Heart left ventricle (tissue), 16 donors: ENCODE results near the gene SGPL1. TPM values are rescaled to one million over a fixed set of nuclear protein-coding genes. Genes with fewer than 3 reads are reported as not detected.

Experiments
- ATAC-seq, 4 donors: fragments of 200-7000 bp; cut with Tn5 transposase; one replicate each; pipeline ENCODE4 v1.9.1; 2020 to 2022; ENCODE audit warnings: moderate library complexity in 4 of 4, mild to moderate bottlenecking in 3 of 4, moderate number of reproducible peaks in 1 of 4
- DNase-seq, 5 donors: peaks; one replicate each; pipeline ENCODE4 v3.0.0-alpha.2; 2020
- H3K27ac ChIP-seq, 12 donors: fragments of 200-600 bp; sonication (generic) in 4 of 12; one replicate each; pipeline versions ENCODE4 v1.5.0 to v1.8.0; 2016 to 2022; ENCODE audit warnings: mild to moderate bottlenecking in 2 of 12
- H3K27me3 ChIP-seq, 9 donors: fragments of 200-600 bp; sonication (generic) in 2 of 9; one replicate each; pipeline versions ENCODE4 v1.5.1 to v1.8.0; 2016 to 2022; ENCODE audit warnings: mild to moderate bottlenecking in 3 of 9
- H3K36me3 ChIP-seq, 9 donors: fragments of 200-600 bp; sonication (generic) in 2 of 9; one replicate each; pipeline versions ENCODE4 v1.5.0 to v1.8.0; 2018 to 2022; ENCODE audit warnings: mild to moderate bottlenecking in 2 of 9
- H3K4me1 ChIP-seq, 12 donors: fragments of 200-600 bp; sonication (generic) in 4 of 12; one replicate each; pipeline versions ENCODE4 v1.5.0 to v1.8.0; 2016 to 2022; ENCODE audit warnings: mild to moderate bottlenecking in 3 of 12
- H3K4me3 ChIP-seq, 12 donors: fragments of 200-600 bp; sonication (generic) in 4 of 12; one replicate each; pipeline versions ENCODE4 v1.5.0 to v1.8.0; 2017 to 2022; ENCODE audit warnings: mild to moderate bottlenecking in 9 of 12, moderate library complexity in 4 of 12
- H3K9me3 ChIP-seq, 12 donors: fragments of 200-600 bp; sonication (generic) in 4 of 12; one replicate each; pipeline versions ENCODE4 v1.5.0 to v1.8.0; 2016 to 2022; ENCODE audit warnings: mild to moderate bottlenecking in 1 of 12
- POLR2A ChIP-seq, 2 donors: fragments of 450-650 bp; IDR thresholded peaks; one replicate each; pipeline ENCODE4 v1.6.1; 2017; ENCODE audit warnings: antibody characterized with exemption in 2 of 2, mild to moderate bottlenecking in 2 of 2, moderate library complexity in 2 of 2
- WGBS, 4 donors: extraction: QIAGEN DNeasy Blood & Tissue Kit in 2 of 4; methylation state at CpG; one replicate each; pipeline versions ENCODE4 v1.1.5 to v1.1.7; 2013 to 2018; 5-methylcytosine and 5-hydroxymethylcytosine counted together
- intact Hi-C, 10 donors: fragments of 100-400 bp; cut with DNase I; formaldehyde crosslinking; loops; one replicate each; pipeline versions ENCODE4 v1.11.1 to v1.14.2; 2022
- polyA plus RNA-seq, 2 donors: library from polyadenylated mRNA; stranded (reverse); fragments of 200-250 nt; gene quantifications; one replicate each; pipeline ENCODE4 v1.2.3, GENCODE V29; 2013
- total RNA-seq, 9 donors: library from RNA; depleted of rRNA in 2 of 9; stranded (reverse); fragments of >200 nt in 2 of 9; fragmentation: NEBNext Ultra II Directional in 3 of 9; extraction: Animal tissue kit (Norgen Biotek cat#: 25700) in 3 of 9; gene quantifications; one replicate each; pipeline versions ENCODE4 v1.1.0 to v1.2.4, GENCODE V29; 2016 to 2023
- TF ChIP-seq, protein P1 (sequence below), 12 donors: fragments of 200-600 bp; sonication (generic) in 4 of 12; IDR thresholded peaks; one replicate each; pipeline versions ENCODE4 v1.5.0 to v1.8.0; 2018 to 2022; ENCODE audit warnings: antibody characterized with exemption in 12 of 12, mild to moderate bottlenecking in 5 of 12
- donor health status: ischemic (EF 13 %, LVEDD 7.1; RV severe dilation, severe dysfunction).
- donor health status: healthy with polysubstance abuse.
- donor health status: DM: no; HTN: yes; CAD: no.
- donor health status: DM: no; HTN: no; CAD: no.
- donor health status: ischemic (EF 25% LVEDD 6.9; RV normal size, moderate dysfunction).
- donor health status: ischemic (EF 25% LVEDD 5.7; RV mildly dilated, moderate dysfunction).
- donor health status: healthy.
- donor health status: DM: yes; HTN: yes; CAD: no.
- donor health status: ischemic (EF 35%, LVEDD 5.7; RV mildly dilated, moderate dysfunction).
- donor health status: nonischemic (EF 11% LVEDD 7.7; RV severe dilation, severe dysfunction).
- donor health status: DM: yes; HTN: yes; CAD: no.
- donor health status: PGD.
- donor health status: ischemic (EF 29% LVEDD 5.4; RV normal size, mild dysfunction).
- donor health status: nonischemic (EF 23%, LVEDD 6.1; RV moderate dilation, normal function).

The SGPL1 gene
- total and polyA plus RNA-seq, 11 donors = 2.9 to 32.3 (median 11.4) TPM

DNA sequence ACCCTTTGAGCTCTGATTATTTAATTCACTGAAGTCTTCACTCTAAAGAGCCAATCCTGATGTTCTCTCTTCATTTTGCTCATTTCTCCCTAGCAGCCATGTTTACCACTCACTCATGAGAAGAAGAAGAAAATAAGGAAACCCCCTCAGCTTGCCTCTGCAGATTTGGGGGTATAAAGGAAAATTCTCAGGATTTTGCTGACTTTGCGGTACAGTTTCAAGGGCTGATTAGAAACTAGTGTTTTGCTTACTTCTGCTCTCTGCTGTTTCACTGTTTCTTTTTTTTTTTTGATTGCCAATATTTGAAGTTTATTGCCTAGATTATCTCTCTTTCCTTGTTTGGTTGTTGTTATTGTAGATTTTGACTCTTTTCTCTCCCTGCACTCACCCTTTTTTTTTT is 49.2 kb downstream of the SGPL1 start:
- peaks cover 0 to 78% (median 41%) of the 10 kb centered on the region in 9 donors for H3K36me3 ChIP-seq
- DNase-seq (no peak), ATAC-seq (no peak)
- WGBS, 4 donors = 96 to 100% (median 98%) methylated on average over 1 of the region's 1 CpG
- no peaks in the 10 kb centered on the region for H3K27me3 ChIP-seq
- H3K4me3 ChIP-seq = no peak overlapping the region
- H3K4me1 ChIP-seq = peaks cover 0 to 17% (median 0%) of the 10 kb centered on the region in 12 donors
- intact Hi-C loops = no loop called here
- no peak overlapping the region for H3K27ac ChIP-seq
- H3K9me3 ChIP-seq = no peaks in the 10 kb centered on the region
- TF ChIP-seq, protein P1, sequence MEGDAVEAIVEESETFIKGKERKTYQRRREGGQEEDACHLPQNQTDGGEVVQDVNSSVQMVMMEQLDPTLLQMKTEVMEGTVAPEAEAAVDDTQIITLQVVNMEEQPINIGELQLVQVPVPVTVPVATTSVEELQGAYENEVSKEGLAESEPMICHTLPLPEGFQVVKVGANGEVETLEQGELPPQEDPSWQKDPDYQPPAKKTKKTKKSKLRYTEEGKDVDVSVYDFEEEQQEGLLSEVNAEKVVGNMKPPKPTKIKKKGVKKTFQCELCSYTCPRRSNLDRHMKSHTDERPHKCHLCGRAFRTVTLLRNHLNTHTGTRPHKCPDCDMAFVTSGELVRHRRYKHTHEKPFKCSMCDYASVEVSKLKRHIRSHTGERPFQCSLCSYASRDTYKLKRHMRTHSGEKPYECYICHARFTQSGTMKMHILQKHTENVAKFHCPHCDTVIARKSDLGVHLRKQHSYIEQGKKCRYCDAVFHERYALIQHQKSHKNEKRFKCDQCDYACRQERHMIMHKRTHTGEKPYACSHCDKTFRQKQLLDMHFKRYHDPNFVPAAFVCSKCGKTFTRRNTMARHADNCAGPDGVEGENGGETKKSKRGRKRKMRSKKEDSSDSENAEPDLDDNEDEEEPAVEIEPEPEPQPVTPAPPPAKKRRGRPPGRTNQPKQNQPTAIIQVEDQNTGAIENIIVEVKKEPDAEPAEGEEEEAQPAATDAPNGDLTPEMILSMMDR (IDR thresholded peaks at IDR 0.05) = no peak
- TF ChIP-seq POLR2A (IDR thresholded peaks at IDR 0.05) = no peak

DNA sequence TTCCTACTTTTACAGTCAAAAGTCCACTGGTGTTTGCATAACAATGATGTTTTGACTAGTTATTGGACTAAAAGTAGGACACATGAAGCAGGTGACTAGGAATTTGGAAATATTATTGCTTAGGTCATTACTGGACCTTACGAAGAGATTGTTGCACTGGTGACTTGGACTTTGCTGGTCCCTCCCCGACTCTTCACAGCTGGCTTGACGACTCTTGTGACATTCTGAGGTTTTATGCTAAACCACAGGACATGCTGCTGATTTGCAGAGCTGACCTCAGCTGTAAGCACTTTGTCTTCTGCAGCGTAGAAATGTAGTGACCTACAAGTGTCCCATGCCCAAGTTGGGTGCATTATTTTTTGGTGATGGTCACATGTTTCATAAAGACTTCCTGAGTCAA is 50.7 kb downstream of the SGPL1 start:
- ATAC-seq = peak in 3 of 4 donors; percentile 39 to 68 (median 67)
- Histone ChIP-seq H3K4me1 (peaks cover 0 to 17% (median 0%) of the 10 kb centered on the region in 12 donors), H3K4me3 (no peak overlapping the region), H3K36me3 (peaks cover 0 to 76% (median 40%) of the 10 kb centered on the region in 9 donors), H3K27me3 (no peaks in the 10 kb centered on the region), H3K27ac (peak overlapping the region in 1 of 12 donors; percentile 54), H3K9me3 (no peaks in the 10 kb centered on the region)
- DNase-seq = peak in 1 of 5 donors; percentile 41
- intact Hi-C loops = no loop called here
- WGBS, 4 donors = 86 to 95% (median 91%) methylated on average over 4 of the region's 4 CpGs
- TF ChIP-seq POLR2A (IDR thresholded peaks at IDR 0.05) = no peak
- TF ChIP-seq, protein P1 (IDR thresholded peaks at IDR 0.05) = no peak

DNA sequence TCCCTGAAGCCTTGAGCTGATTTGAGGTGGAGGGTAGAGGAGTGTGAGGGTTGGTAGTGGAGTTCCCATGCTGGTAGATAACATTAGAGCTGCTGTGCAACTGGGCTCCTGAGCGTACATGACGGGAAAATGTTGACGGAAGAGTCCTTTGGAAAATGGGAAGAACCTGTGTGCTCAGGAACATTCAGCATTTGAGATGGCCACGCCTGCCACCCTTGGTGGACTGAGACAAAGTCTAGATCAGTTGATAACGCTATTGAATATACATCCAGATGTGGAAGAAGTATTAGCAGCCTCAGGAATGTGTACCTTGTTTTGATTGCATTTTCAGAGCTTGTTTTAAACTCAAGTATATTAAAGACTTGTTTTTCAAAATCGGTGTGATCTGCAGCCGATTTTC is 56.5 kb downstream of the SGPL1 start:
- DNase-seq (no peak), ATAC-seq (no peak)
- intact Hi-C loops = loop anchor here in 1 of 10 donors (5.0 kb wide), 1 partner anchor 45 kb away; no protein-coding TSS in a partner anchor
- WGBS, 4 donors = 95 to 97% (median 97%) methylated on average over 7 of the region's 7 CpGs
- Histone ChIP-seq H3K27me3 (no peaks in the 10 kb centered on the region), H3K9me3 (no peaks in the 10 kb centered on the region), H3K4me3 (no peak overlapping the region), H3K36me3 (peaks cover 0 to 88% (median 66%) of the 10 kb centered on the region in 9 donors), H3K27ac (no peak overlapping the region), H3K4me1 (peaks cover 0 to 11% (median 0%) of the 10 kb centered on the region in 12 donors)
- TF ChIP-seq, protein P1 (IDR thresholded peaks at IDR 0.05) = no peak
- no peak for TF ChIP-seq POLR2A (IDR thresholded peaks at IDR 0.05)

DNA sequence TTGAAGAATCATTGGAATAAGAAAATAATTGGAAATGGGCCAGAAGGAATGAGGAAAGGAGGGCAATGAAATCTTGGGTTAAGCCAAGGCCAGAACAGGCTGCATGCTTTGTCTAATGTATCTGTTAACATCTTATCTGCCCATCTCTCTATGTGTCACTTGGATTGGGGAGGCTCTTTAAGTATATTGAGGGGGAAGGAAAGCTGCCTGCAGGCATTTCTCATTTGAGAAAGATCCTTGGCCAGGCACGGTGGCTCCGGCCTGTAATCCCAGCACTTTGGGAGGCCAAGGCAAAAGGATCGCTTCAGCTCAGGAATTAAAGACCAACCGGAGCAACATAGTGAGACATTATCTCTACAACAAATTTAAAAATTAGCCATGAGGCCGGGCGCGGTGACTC is 58.3 kb downstream of the SGPL1 start:
- Histone ChIP-seq H3K4me3 (no peak overlapping the region), H3K36me3 (peaks cover 0 to 90% (median 78%) of the 10 kb centered on the region in 9 donors), H3K4me1 (peaks cover 0 to 9% (median 0%) of the 10 kb centered on the region in 12 donors), H3K27me3 (no peaks in the 10 kb centered on the region), H3K27ac (no peak overlapping the region), H3K9me3 (no peaks in the 10 kb centered on the region)
- TF ChIP-seq POLR2A (IDR thresholded peaks at IDR 0.05) = no peak
- TF ChIP-seq, protein P1 (IDR thresholded peaks at IDR 0.05) = no peak
- DNase-seq (no peak), ATAC-seq (no peak)
- intact Hi-C loops = loop anchor here in 1 of 10 donors (5.0 kb wide), 1 partner anchor 47 kb away; no protein-coding TSS in a partner anchor
- 83 to 96% (median 88%) methylated on average over 7 of the region's 7 CpGs for WGBS, 4 donors
